HG02973 (cell line): ENCODE results near the gene SMARCAL1.
"Not testable (repeated sequence)": the region's sequence is repeated elsewhere in the genome, so short reads cannot be mapped to it uniquely, and the experiment has no call there.

ENCODE experiments used
- ATAC-seq: cut with Tn5 transposase; IDR thresholded peaks from one replicate; pipeline ENCODE4 v1.9.1; 2021; ENCODE audit warnings: moderate library complexity; ENCODE audit not compliant: unreplicated experiment

The SMARCAL1 gene

DNA sequence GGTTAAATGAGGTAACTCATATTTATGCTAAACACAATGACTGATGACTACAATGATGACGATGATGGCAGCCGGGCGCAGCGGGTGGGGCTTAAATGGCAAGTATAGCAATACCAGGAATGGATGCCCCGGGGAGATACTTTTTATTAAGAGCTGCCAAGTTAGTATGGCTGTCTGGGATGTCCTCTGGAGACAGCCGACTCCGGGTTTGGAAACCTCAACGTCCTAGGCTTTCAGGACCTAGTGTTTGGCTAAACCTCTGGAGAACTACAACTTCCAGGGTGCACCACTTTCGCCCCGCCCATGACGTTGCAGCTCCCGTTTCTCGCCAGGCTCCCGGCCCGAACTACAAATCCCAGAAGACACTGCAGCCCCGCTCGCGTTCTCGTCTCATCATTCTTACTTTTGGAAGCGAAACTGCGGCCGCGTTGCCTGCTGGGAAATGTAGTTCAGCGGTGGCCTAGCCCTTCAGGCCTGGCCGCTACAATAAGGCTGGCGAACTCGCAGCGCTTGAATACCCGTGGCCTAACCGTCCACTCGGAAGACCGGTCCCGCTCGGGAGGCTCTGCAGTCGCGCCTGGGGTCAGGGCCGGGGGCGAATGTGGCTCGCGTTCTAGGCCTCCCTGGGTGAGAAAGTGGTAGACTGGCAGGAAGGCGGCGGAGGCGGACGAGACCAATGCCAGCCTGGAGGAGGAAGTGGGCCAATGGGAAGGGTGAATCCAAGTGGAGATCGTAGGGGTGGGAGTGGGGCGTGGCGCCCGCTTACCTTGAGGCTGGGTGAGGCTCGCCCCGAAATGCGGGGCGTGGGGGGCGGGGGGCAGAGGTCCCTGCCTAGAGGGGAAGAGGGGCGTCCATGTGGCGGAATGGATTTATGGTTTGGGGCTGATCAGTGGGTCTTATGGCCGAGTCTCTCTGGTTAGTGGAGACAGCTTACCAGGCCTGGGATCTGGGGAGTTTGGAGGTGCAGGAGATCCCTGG, at the start of gene SMARCAL1:
Gene SMARCAL1 (plus strand): TSS at position 463 of the 978 bp plus-strand sequence. CDS start 2,221 bp downstream, outside the sequence.
- peak; percentile 92 for ATAC-seq

DNA sequence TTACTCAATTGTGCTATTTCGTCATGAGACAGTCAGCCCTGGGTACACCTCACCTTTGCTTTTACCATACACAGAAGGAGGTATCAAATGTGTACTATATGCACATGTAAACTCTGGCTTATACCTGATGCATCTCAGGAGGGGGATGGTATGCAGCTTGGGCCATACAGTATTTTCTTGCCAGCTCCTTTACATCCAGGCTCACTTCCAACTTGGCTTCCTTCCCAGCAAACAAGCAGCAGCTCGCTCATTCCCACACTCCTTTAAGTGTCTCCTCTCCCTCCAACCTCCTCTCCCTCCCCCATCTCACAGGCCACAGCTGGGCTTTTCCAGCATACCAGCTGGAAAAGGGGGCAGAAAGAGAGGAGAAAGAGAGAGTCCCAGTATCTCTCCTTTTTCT, 49.6 kb upstream of the SMARCAL1 start:
- ATAC-seq, result no peak

DNA sequence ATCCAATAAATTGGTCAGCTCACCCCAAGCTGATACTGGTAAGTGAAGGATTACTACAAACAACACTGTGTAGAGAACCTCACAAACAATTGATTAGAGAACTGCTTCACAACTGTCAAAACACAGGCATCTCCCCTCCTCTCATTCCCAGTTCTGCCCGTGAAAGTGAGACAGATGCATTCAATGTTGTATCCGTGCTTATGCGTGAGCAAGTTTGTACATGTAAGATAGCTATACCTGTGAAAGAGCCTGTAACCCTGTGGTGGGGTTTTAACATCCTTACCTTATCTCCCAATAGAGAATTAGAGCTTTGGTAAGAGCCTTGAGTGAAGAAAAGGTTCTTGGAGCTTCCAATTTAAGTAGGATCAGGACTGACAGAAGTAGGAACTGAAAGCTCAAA, 49.1 kb upstream of the SMARCAL1 start:
- no peak for ATAC-seq

DNA sequence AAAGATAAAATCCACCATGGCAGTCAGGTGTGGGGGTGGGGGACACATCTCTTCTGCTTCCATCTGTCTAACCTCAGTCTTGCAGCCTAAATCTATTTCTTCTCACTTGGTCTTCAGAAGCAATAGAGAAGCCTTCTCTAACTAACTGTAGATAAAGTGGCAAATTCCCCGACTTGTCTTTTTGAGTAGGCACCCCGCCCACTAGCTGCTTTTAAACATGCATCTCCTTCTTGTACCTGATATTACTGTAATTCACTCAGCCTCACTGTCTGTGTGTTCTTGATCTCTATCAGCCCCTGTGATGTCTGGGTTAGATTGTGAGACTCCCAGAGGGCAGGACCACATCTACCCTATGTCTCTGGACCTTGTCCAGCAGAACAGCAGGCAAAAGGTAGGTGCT, 46.8 kb upstream of the SMARCAL1 start:
- ATAC-seq, result no peak

DNA sequence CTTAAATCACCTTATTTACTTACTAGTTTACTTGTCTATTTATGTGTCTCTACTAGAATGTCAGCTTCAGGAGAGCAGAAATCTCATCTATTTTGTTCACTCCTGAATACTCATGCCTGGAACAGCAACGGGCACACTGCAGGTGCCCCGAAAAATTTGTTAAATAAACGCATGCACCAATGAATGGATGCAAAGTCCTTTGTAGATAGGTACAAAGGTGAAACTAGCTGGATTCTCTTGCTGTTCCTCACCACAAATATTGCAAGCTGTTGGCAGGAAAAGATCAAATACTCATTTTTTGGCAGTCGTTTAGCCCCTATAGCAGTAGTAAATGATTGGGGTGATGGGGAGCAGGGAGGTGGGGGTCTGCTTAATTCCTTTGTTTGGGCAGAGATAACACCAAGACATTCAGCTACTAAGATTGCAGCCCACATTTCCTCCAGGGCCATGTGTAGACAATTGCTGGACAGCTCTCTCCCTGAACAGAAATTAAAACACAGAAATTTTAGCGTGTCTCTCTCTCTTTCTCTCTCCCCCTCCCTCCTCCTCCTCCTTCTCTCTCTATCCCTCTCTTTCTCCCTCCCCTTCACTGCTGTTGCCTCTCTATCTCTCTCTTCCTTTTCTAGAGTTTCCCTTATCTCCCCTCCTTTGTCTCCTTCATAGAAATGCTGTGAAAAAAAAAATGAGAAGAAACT, 45.4 kb upstream of the SMARCAL1 start:
- no peak for ATAC-seq

DNA sequence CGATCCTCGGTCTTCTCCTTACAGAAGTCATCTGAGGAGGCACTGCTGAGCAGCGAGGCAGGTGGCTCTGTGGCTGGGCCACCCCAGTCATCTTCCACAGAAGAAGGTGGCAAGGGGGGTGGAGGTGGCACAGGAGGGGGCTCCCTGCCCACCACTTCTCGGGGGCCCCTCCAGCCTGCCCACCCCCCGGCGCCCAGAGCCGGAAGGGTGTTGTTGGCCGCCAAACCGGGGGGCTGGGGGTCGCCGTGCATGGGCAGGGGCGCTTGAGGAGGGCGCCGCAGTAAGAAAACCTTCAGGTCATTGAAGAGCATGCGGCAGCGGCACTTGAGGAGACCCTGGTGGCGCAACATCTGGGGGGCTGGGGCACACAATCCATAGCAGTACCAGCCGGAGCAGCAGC, 42.5 kb upstream of the SMARCAL1 start:
- ATAC-seq, result no peak

DNA sequence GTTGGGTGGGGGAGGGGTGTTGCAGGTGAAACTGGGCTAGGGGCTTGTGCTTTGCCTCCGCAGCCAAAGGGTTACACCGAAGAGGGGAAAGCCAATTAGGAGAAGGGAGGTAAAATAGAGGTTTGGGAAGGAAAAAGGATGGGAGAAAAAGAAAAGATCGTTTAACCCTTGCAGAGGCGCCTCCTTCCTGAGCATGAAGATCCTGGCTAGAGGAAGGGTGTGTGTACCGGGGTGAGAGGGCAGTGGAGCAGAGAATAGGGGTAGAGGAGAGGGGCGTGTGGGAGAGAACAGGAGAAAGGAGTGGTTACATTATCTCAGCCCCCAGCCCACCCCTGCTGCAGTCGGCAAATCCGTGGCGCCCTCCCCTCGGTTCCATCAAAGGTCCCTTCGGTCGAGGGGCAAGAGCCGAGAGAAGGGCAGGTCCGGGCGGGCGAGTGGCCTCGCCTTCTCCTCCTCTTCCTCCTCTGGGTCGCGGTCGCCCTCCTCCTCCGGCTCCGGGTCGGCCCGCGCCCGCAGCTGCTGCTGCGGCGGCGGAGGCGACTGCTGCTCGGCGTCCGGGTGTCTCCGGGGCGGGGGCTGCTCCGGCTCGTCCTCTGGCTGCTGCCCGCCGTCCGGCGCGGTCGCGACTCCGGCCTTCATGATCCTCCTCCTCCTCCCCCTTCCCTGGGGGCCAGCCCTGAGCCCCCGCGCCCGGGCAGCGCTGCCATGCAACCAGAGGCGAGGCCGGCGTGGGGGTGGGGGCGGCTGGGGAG, 41.1 kb upstream of the SMARCAL1 start:
- ATAC-seq, result no peak

DNA sequence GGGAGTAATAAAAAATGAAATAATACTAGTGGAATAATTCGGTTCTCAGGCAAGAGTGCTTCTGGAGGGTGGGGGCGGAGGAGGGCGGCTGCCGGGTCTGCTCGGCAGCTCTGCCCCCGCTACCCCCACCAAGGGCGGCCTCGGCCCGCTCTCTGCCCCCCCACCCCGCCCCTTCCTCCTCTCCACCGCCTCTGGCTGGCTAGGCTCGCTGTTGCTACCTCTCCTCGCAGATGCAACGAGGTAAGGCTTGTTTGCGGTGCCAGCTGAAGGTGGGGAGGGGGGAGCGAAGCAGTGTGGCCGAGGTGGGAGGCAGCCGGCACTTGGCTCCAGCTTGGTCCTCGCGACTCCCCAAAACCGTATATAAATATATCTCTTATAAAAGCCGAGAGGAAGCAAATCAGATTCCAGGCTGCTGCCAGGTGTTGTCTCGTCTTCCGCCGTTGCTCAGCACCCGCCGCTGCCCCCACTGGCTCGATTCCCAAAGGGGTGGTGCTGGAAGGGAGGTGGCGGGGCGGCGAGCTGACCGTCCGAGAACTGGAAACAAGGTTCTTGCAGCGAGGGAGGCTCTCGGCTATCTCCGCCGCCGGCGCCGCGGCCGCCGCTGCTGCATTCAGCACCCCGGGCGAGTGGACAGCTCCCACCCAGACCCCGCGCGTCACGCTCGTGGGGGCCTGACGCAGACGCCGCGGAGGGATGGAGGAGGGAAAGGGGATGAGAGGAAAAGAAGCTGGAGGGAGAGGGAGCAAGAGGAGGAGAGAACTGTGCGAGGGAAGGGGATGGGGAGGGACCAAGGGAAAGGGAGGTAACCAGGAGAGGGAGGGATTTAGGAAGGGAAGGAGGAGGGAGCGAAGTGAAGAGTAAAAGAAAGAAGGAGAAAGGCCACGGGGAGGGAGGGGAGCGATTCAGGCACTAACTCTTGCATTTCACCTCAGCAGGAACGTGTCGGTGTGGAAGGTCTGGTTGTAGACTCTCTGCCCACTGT, 40.3 kb upstream of the SMARCAL1 start, which contains the start of gene MARCHF4:
Gene MARCHF4 (minus strand): TSS at position 763 of the 982 bp plus-strand sequence. CDS start 2,223 bp downstream, outside the sequence.
- ATAC-seq, result no peak

DNA sequence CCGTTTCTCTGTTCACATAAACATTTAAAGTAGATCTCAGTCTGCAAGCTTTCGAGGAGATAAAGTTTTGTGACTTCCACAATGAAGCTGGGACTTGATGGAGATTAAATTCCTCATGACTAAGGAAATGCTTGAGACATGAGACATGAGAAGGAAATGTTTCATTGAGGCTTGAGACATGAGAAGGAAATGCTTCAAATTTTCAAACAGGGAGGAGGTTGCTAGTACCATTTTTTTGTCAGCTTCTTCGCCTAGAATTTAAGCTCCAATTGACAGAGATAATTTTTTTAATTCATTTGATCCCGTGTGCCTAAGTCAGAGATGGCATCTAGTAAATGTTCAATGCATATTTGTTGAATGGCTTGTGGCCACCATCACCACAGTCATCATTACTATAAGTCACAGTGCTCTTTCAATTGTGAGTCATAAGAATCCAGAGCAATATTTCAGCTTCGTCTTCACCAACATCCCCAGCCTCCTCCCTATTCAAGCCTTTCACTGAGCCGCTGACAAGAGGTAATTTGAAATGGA, 39.5 kb upstream of the SMARCAL1 start:
- ATAC-seq, result no peak

DNA sequence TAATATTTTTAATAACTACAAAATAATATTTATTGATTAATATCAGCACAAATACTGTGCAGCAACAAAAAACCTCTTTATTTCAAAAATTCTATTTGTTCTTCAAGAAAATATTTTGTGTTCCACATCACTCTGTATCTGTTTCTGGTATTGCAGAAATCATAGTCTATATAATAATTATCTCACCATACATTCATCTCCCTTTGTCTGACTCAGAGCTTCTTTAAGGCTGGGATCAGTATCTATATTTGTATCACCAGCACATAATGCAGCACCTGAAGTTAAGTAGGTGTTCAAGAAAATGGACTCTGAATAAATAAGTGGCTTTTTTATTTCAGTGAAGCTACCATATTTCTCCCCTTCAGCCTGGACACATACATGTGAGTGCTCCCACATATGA, 38.4 kb upstream of the SMARCAL1 start:
- ATAC-seq, result no peak

DNA sequence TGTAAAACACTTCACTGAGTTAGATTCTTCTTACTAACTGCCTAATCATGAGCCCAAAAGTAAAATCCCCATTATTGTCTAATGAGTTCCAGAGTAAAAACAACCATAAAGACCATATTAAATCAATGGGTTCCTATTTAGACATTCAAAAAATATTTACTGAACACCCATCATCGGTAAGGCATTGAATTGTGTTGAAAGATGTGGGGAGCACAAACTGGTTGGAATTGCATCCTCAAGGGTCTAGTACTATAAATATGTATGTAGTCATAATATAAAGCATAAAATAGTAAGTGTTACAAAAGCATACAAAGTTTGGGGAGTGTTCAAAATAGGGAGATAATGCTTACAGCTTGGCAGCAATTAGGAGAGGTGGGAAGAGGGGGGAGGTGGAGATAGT, 37.0 kb upstream of the SMARCAL1 start:
- no peak for ATAC-seq

DNA sequence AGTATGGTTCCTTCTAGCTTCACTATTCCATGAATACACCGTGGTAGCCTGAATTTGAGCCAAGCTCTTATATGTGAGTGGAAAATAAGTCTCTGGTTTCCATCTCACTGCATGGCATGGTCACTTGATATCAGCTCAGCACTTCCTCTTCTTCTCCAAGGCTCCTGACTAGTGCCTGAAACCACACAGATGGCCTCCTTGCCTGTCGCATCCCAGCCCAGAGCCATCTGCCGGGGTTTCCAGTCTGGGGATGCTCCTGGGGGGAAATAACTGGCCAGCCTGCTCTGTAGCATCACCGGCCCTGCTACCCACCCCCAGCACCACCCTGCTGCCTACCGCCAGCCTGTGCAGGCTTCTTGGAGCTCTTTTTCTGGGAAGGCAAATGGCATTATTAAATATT, 32.3 kb upstream of the SMARCAL1 start:
- ATAC-seq, result no peak

DNA sequence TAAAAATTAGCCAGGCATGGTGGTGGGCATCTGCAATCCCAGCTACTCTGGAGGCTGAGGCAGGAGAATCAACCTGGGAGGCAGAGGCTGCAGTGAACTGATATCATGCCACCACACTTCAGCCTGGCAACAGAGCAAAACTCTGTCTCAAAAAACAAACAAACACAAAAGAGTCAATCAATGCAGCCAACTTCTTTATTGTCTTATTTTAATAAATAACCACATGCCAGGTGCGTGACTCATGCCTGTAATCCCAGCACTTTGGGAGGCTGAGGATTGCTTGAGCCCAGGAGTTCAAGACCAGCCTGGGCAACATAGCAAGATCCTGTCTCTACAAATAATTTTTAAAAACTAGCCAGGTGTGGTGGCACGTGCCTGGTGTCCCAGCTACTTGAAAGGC, 27.9 kb upstream of the SMARCAL1 start:
- not testable (repeated sequence) for ATAC-seq

DNA sequence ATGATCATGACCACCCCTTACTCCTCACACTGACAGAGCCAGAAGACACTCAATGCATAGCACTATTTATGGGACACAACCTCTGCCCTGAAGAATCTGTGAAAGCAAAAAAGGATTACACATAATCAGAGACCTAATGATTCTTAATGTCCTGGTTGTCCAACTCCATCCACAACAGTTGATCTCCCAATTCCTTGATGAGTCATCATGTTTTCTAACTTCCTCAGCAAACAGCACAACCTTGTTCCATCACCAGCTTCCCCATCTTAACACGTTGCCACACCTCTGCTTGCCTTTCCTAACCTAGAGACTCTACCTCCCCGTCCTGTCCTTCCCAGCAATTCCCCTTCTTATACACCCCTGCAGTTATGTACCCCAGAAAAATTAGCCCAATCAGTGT, 26.8 kb upstream of the SMARCAL1 start:
- no peak for ATAC-seq

DNA sequence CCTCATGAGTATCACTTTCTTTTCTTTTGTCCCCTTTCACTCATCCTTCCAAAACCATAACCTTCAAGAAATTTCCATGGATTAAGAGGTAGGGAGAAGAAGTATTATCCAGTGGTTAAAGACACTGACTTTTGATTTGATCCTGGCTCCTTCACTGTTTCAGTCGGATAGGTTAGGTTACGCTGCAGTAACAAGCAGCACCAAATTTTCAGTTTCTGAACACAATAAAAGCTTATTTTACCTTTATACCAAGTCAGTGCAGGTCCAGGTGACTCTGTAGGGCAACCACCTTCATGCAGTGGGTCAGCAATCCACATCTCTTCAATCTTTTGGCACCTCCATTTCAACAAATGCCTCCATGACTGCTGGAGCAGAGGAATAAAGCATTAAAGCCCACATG, 25.0 kb upstream of the SMARCAL1 start:
- no peak for ATAC-seq

DNA sequence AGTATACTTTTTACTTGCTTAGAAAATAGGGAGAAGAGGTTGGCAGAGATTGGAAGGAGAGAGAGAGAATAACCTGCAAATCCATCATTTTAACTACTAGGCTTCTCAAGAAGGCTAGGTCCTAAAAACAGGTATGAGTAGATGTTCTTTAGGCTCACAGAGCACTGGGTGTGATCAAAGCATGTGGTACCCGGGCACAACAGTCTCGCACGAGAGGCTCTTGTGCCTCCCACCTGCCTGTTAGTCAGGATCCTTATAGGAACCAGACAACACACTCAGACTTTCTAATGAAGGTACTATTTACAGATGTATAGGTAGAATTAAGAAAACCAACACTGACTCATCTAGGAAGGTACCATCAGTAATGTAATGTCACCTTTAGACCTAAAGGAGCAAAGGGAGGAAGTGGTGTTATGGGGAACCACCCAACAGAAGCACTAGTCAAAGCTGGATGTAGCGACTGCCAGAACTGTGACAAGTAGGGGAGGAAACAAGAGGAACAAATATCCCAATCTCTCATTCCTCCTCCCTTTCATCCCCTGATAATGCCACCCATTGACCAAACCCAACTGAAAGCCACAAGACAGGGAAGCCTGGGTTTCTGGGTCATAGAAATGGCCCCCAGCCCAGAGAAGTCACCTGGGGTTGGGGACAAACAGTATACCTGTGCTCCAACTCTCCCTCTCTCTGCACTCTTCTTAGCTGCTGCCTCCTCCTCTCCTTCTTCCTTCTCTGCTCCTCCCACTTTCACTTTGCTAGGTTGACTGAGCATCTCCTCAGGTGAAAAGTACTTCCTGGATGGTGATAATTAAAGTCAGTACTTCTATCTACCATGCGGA, 24.0 kb upstream of the SMARCAL1 start:
- peak; percentile 74 for ATAC-seq

DNA sequence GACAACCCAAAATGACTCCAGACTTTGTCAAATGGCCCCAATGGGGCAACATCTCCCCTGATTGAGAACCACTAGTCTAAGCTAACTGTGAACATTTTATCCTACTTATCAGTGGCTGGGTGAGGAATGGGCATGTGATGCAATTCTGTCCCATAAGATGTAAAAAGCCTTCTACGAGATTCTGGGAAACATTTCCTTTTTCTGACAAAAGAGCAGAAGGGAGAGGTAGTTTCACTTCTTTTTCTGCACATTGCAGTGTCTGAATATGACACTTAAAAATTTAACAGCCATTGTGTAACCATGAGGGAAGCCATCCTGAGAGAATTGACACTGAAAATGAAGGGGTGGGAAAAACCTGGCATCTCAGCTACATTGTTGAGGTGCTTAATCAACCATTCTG, 22.7 kb upstream of the SMARCAL1 start:
- no peak for ATAC-seq

DNA sequence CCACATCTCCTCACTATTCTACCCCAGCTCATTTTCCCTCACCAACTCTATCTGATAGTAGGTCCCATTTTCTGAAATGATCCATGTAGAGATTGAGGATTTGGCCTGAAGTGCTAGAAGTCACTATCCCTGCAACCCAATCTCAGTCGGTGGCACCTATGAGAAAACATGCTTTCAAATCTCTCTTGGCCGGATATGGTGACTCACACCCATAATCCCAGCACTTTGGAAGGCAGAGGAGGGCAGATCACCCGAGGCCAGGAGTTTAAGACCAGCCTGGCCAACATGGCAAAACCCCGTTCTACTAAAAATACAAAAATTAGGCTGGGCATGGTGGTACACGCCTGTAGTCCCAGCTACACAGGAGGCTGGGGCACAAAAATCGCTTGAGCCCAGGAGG, 20.9 kb upstream of the SMARCAL1 start:
- ATAC-seq, result no peak

DNA sequence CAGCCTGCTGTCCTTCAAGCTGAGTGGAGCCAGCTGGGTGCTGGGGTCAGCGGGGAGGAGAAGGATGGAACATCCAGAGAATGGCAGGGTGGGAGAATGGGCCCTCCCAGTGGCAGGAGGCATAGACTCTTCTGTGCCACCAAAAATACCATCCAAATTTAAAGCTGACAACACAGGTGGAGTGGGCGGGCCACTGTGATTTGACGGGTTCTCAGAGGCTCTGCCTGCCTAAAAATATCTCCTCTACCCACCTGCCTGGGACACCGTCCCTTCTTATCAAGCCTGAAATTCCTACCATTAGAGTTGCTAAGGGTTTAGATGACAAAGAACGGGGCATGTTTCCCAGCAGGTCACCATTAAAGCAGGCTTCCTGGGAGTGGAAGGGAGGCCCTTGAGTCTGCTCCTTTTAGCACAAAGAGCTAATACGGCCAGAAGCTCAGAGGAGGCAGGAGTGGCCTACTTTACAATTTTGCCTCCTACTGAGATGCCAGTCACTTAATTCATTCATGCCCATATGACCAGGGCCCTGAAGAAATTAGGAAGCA, 20.2 kb upstream of the SMARCAL1 start:
- ATAC-seq, result no peak
